Activated CD4-positive, alpha-beta T cell treated with anti-CD3 and anti-CD28 coated beads for 4 hours (primary cell): ENCODE measurements around the gene LCN12.

Experiments
- DNase-seq, 2 donors: peaks; one replicate each; pipeline ENCODE4 v3.0.0-alpha.2; 2020

LCN12 gene, protein sequence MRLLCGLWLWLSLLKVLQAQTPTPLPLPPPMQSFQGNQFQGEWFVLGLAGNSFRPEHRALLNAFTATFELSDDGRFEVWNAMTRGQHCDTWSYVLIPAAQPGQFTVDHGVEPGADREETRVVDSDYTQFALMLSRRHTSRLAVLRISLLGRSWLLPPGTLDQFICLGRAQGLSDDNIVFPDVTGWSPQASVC

DNA sequence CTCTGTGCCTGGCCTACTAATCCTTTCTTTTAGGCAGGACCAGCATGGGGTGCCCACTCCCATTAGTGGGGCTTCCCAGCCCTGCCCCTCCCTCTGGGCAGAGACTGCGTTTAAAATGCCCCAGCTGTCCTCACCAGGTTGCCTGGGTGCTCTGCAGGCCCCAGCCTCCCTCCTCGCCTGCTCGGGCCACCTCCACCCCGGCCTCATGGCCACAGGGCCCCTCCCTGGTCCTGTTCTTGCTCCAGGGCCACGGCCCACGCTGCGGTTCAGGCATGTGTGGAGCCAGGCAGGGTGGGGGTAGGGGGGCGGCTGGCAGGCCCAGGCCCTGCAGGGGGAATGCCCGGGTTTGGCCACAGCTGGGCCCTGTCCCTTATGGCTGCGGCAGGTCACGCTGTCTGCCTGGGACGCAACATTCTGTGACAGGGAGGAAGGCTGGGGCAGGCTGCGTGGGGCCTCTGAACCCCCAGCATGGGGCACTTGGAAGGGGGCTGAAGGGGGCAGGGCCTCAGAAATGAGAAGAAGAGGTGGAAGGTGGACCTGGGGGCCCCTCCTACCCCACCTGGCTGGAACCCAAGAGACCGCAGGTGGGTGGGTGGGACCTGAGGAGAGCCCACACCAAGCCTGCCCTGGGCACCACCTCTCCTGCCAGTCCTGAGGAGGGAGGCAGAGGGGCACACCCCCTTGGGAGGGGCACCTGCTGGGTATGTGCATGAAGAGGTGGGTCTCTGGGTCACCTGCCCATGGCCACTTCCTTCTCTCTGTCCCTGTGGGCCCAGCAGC, at the start of gene LCN12:
Gene LCN12 (plus strand): TSS at position 733 of the 780 bp plus-strand sequence. CDS start 55 bp downstream, outside the sequence.
- no peak for DNase-seq

DNA sequence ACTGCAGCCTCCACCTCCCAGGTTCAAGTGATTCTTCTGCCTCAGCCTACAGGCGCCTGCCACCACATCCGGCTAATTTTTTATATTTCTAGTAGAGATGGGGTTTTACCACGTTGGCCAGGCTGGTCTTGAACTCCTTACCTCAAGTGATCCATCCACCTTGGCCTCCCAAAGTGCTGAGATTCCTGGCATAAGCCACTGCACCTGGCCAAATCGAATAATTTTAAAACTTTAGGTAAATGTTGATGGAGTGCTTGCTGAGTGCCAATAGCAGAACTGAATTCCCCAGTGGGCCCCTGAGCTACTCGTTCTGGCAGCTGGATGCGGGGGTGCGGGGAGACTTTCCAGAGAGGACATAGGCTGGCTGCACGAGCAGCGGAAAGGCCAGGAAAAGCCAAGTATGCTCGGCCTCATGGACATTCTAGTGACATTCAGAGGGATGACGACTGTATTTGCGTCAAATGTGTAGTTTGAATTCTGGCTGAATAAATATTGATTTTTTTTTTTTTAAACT, 49.0 kb upstream of the LCN12 start:
- DNase-seq, result no peak

DNA sequence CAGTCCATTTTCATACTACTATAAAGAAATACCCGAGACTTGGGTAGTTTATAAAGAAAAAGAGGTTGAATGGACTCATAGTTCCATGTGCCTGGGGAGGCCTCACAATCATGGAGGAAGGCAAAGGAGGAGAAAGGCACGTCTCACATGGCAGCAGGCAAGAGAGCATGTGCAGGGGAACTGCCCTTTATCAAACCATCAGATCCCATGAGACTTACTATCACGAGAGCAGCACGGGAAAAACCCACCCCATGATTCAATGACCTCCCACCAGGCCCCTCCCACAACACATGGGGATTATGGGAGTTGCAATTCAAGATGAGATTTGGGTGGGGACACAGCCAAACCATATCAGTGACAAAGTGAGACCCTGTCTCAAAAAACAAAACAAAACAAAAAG, 45.8 kb upstream of the LCN12 start:
- no peak for DNase-seq

DNA sequence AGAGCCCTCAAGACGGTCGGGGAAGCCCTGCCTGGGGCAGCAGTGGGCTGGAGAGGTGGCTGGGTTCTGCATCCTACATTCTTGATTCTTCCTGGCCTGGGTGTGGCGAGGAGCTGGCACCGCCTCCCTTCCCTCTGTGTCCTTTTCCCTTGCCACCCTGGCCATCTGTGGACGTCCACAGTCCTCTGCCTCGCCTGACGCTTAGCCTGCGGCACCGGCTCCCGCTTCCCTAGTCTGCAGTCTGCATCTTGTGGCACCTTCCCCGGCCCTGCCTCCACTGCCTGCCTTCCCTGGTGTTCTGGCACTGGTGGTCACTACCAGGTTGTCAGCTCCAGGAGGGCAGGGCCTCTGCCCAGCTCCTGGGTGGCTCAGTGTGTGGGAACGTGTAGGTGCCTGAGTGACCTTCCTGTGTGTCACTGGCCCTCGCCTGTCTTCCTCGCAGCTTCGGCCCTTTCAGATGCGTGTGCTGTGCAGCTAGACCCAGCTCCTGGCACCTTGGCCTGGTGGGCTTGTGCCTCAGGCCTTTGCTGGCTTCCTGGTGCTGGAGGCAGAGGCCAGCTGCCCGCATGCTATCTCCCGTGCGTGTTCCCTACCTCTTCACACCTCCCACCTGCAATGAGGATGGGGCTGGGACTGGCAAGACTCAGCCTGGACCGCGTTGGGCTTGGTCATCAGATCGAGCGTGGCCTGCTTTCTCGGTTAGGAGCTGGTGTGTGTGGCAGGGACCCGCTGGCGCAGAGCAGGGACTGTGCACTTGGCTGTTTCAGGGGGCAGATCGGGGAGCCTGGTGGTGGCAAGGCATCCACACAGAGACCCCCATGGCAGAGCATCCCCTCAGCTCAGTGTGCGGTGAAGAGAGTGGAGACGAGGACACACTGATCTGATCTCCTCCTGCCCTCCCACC, 44.8 kb upstream of the LCN12 start:
- DNase-seq, result no peak

DNA sequence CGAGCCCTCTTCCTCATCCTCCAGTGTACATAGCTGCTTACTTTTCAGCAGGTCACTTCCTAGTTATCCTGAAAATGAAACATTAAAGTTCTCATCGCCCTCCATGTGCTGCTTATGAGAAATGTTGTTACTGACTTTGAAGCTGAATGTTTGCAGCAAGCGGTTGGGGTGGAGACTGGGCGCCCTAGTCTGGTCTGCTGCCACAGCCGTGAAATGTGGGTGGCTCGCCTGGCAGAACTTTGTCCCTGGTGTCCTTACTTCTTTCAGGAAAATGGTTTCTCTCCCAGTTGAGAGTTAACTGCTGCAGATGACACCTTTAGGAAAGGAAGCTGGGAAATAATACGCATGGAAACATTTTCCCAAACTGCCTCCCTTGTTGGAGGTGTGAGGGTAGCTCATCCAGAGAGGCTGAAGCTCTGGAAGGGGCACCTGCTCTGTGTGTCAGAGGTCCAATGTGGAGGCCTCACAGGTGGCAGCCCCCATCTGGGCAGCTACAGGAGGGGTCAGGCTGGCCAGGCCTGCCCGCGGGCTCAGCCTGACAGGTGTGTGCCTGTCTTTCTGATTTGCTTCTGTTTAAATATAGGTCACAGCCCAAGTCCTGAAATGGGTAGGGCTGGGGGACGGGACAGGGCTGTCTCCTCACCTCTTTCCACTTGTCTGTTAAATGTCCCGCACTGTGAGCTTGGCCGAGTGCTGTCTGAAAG, 41.7 kb upstream of the LCN12 start:
- no peak for DNase-seq

DNA sequence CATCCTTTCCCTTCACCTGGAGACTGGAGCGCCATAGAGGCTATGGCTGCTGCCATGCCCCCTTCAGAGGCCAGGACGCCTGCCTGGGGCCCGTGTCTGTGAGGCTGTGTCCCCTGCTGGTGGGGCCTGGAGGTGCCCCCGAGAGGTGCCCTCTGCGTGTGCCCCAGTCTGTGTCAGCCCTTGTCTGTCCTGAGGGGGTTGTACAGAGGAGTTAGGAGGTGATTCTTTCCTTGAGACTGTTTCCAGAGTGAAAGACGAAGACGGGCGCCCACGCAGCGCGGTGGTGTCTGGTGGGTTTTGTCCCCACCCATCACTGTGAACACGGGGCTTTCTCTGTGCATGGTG, 41.2 kb upstream of the LCN12 start:
- no peak for DNase-seq

DNA sequence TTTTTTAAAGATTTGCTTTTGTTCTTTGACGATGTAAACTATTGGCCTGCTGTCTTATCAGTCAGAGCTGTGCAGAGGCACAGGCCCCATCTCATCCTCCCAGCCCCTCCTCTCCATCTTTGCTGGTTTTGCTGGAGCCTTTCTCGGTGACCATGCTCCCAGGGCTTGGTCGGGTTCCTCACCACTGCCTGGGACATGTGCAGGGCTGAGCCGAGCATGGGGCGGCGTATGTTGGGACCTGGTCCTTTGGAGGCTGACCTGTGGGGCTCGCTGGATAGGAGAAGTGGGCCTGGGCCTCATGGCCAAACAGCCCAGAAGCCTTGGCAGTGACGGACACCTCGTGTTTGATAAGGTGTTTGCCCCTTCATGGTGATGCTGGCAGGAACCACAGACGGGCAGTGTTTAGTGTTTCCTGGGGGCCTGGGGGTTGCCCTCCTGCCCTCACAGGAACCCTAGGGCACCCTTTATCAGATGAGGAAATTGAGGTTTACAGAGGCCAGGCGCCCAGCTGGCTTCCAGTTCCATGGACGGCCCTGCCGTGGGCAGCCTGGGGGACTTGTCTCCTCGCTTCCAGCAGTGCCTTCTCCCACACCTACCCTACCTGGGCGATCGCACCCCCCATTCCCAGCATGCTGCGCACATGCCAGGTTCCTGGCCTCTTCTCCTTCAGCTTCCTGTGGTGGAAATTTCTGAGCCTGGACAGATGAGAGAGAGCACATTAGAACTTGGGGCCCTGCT, 38.2 kb upstream of the LCN12 start:
- DNase-seq, result no peak

DNA sequence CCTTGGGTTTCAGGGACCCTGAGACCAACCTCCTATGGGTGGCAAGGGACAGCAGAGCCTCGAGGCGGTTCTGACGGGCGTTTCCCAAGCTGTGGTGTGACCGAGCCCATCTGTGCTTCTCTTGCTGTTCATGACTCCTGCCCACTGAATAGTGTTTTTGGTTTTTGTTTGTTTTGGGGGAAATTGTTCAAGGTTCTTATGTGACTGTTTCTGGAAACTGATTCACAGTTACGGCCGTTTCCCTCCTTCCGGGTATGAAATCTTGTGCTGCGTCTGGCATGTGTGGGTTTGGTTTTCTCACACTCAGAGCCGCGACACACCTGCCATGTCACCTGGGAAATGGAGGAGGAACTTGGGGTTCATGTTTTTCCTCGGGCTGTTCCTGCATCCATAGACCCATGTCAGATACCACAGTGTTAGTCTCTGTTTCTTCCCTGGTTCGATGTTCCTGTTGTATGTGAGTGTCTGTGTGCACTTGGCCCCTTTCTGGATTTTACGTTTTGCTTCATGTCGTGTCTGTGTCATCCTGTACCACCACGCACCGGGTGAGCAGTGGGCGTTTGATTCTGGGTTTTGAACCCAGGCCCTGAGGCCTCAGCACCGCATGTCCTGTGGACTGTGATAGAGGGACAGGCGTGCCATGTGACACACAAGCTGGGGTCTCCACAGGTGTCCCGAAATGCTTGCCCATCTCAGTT, 36.3 kb upstream of the LCN12 start:
- no peak for DNase-seq

DNA sequence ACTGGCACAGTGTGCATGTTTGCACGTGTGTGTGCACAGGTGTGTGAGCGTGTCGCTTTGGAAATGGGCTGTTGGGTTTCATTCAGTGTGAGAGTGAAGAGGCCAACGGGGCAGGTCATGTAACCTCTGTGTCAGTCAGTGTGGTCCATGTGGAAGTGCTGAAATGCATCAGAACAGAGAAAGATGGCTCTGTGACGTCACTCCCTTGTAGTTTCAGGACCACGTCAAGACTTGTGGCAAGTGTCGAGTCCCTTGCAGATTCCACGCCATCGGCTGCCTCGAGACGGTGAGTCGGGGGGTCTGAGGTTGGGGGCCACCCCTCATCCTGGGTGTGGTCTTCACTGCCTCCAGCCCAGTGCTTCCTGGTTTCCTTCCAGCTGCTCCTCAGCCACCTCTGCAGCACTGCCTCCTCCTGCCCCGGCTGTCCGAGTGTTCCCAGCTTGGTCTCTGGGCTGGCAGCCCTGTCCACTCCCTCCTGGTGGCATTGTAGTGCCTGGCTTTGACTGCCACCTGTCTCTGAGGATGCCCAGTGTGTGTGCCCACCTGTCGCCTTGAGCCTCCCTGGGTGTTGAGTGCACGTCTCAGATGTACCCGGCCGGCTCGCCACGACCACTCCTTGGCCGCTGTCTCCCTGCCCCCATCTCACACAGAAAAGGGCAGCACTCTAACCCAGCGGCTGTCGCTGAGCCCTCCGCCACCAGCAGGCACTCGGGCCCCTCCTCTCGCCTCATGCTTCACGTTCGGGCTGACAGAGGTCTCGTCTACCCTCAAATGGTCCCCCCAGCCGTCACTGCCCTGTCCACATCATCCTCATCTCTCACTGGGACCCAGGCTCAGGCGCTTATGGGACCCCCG, 35.5 kb upstream of the LCN12 start:
- no peak for DNase-seq

DNA sequence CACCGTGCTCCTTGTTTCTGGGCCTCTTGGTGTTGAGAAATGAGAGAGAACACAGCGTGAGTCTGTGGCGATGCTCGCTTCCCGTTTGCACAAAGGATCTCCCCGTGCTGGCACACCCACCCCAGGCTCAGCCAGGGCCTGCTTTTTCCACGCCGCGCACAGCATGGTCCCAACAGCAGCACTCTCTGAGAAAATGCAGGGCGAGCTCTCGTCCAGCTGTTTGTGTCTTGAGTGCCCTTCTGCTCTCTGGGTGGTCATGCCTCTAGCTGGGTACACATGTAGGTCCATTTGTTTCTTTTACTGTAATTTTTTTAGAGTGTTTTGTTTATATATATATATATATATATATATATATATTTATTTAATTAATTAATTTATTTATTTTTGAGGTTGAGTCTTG, 34.2 kb upstream of the LCN12 start:
- no peak for DNase-seq

DNA sequence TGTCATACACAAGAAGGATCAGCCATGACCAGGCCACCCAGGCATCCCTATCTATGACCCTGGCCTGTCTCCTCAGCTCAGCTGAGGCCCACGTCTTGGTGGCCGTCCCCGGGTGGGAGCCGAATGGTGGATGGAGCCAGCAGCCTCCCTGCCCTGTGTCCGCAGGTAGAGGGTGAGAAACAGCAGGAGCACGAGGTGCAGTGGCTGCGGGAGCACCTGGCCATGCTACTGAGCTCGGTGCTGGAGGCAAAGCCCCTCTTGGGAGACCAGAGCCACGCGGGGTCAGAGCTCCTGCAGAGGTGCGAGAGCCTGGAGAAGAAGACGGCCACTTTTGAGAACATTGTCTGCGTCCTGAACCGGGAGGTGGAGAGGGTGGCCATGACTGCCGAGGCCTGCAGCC, 32.0 kb upstream of the LCN12 start:
- DNase-seq, result no peak

DNA sequence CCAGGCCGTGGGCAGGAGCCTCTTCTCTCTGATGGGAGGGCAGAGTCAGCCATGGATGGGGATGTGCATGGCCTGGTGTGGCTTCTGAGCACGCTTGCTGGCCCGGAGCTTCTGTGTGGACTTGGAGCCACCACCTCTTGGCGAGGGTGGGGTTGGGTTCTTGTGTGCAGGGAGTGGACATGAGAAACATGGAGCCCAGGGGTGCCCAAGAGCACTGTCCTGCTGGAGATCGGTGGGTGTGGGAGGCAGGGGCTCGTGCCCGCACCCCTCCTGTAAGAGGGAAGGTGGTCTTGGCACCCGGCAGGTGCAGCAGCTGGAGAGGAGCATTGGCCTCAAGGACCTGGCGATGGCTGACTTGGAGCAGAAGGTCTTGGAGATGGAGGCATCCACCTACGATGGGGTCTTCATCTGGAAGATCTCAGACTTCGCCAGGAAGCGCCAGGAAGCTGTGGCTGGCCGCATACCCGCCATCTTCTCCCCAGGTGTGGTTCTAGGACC, 31.3 kb upstream of the LCN12 start:
- no peak for DNase-seq

DNA sequence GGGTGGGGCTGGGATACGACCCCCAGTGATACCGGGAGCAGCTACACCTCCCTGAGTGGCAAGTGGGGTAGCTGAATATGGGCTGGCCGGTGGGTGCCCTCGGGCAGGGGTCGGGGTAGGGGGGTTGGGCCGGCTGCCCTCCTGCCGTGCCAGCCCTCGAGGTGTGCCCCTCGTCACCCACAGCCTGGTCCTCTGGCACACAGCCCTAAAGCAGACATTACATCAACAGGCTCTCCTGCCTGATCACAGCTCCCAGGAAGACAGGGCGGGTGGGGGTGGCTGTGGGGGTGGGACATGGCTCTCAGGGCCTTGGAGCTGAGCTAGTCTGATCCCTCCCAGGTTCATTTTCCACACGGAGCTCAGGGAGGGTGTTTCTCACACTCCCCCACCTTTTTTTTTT, 30.8 kb upstream of the LCN12 start:
- DNase-seq, result no peak

DNA sequence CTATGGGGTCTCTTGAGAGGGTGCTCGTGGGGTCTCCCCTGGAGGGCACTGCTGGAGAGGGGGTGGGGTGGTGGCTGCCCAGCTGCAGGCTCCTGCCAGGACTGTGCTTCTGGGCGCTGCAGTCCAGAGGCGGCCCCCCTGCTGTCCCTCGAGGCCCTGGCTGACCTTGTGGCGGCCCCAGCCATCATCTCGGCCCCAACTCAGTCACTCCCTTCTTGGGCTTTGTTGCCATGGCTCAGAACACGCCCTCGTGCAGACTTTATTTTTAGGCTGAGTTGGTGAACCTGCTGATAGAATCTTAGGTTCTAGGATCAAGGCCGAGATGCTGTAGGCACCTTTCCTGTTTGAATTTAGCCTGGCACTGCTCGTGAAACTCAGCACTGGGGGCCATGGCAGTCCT, 30.4 kb upstream of the LCN12 start:
- DNase-seq, result no peak

DNA sequence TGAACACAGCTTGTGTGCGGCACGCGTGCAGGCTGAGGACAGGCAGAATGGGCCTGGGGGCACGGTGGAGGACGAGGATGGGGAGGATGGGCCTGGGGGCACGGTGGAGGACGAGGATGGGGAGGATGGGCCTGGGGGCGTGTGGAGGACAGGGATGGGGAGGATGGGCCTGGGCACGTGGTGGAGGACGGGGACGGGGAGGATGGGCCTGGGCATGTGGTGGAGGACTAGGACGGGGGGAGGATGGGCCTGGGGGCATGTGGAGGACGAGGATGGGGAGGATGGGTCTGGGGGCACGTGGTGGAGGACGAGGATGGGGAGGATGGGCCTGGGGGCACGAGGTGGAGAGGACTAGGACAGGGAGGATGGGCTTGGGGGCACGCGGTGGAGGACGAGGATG, 29.5 kb upstream of the LCN12 start:
- no peak for DNase-seq

DNA sequence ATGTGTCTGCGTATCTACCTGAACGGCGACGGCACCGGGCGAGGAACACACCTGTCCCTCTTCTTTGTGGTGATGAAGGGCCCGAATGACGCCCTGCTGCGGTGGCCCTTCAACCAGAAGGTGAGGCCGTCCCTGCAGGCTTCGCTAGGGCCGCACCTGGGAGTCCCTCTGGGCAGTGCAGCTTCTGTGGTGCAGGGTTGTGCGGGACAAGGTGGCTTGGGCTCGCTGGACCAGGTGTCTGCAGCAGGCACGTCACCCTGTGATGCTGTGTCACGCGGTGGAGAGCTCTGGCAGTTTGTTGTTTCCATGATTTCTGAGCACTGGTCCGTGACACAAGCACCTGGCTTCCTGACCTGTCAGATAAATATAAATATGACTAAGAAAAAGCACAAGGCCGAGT, 28.2 kb upstream of the LCN12 start:
- no peak for DNase-seq

DNA sequence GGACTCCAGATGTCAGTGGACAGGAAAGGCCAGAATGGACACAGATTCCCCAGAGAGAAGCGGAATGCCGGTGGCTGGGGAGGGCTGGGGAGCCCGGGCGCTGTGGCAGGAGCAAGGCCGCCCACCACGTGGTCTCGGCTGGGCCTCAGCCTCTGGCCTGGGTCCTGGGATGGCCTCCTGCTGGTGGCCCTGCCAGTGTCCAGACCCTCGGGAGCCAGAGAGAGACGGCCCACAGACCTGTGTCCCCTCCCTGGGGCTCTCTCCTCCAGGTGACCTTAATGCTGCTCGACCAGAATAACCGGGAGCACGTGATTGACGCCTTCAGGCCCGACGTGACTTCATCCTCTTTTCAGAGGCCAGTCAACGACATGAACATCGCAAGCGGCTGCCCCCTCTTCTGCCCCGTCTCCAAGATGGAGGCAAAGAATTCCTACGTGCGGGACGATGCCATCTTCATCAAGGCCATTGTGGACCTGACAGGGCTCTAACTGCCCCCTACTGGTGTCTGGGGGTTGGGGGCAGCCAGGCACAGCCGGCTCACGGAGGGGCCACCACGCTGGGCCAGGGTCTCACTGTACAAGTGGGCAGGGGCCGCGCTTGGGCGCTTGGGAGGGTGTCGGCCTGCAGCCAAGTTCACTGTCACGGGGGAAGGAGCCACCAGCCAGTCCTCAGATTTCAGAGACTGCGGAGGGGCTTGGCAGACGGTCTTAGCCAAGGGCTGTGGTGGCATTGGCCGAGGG, 26.5 kb upstream of the LCN12 start:
- no peak for DNase-seq

DNA sequence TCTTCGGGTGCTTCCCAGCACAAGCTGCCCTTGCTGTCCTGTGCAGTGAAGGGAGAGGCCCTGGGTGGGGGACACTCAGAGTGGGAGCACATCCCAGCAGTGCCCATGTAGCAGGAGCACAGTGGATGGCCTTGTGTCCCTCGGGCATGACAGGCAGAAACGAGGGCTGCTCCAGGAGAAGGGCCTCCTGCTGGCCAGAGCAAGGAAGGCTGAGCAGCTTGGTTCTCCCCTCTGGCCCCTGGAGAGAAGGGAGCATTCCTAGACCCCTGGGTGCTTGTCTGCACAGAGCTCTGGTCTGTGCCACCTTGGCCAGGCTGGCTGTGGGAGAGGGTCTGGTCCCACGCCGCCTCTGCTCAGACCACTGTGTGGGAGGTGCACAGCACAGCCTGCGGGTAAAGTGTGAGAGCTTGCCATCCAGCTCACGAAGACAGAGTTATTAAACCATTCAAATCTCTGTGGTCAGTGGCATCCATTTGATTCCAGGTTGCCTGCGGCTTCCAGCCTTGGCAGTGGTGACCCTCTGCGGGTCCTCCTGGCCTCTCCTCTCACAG, 25.8 kb upstream of the LCN12 start:
- DNase-seq, result no peak

DNA sequence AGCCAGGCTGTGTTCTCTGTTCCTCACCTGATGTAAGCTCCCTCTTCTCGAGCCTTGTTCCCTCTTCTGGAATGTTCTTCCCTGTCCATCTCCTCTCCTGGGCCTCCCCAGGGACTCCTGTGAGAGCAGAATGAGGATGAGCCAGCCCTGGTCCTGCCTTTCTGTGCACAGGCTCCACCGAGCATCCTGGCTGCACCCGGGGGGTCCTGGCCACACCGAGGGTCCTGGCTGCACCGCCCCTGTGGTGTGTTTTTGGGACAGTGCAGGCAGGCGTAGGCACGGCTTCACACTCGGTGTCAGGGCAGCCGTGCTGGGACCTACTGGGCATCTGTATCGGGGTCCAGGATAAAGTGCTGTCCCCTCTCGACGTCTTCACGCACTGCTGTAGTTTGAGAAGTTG, 25.3 kb upstream of the LCN12 start:
- DNase-seq, result no peak
